IMR-90 (cell line): ENCODE data around the gene FBXO44. TPM values are rescaled to one million over a fixed set of nuclear protein-coding genes. Genes with fewer than 3 reads are reported as not detected.
A peak's percentile ranks its signal among the peaks of the same experiment; 100 is the strongest.

Experiments
- ATAC-seq: fragments of 200-7000 bp; cut with Tn5 transposase; 2 replicates; pipeline ENCODE4 v1.9.1; 2020; ENCODE audit warnings: low read depth, mild to moderate bottlenecking, moderate library complexity
- BruUV-seq: library from RNA; stranded (reverse); fragments of 400-500 nt; replicated peaks from 2 replicates; lab custom pipeline; 2021; lab: Mats Ljungman, UMichigan
- CTCF ChIA-PET: fragments of 300-600 bp; formaldehyde crosslinking; extraction: SDS; loops from one replicate; lab custom pipeline; 2021; ENCODE audit warnings: antibody characterized with exemption; lab: Yijun Ruan, JAX
- POLR2A ChIA-PET: fragments of 300-600 bp; sonication (Branson Sonifier 250); formaldehyde crosslinking; loops from one replicate; lab custom pipeline; 2022; ENCODE audit warnings: antibody characterized with exemption; ENCODE audit not compliant: unreplicated experiment; lab: Charles Lee
- DNase-seq: peaks from one replicate; pipeline ENCODE4 v3.0.0; 2013
- H2AFZ ChIP-seq: replicated peaks from 2 replicates; pipeline ENCODE3; 2013; ENCODE audit warnings: low read length, mild to moderate bottlenecking; ENCODE audit not compliant: poor library complexity
- H2AK5ac ChIP-seq: 2 replicates; pipeline ENCODE4 v1.6.1; 2013; ENCODE audit warnings: low read depth, low read length, inconsistent platforms
- H2AK9ac ChIP-seq: replicated peaks from 2 replicates; pipeline ENCODE3; 2013; ENCODE audit warnings: mild to moderate bottlenecking, low read depth, low read length, moderate library complexity; ENCODE audit not compliant: poor library complexity
- H2BK120ac ChIP-seq: 2 replicates; pipeline ENCODE4 v1.6.1; 2013; ENCODE audit warnings: low read depth, low read length, inconsistent platforms
- H2BK15ac ChIP-seq: 3 replicates; pipeline ENCODE4 v1.6.1; 2013; ENCODE audit warnings: low read depth, low read length, inconsistent platforms
- H2BK20ac ChIP-seq: 2 replicates; pipeline ENCODE4 v1.6.1; 2013; ENCODE audit warnings: low read depth, mild to moderate bottlenecking, inconsistent platforms, low read length, moderate library complexity
- H2BK5ac ChIP-seq: 2 replicates; pipeline ENCODE4 v1.6.1; 2013; ENCODE audit warnings: mild to moderate bottlenecking, low read depth, low read length, inconsistent platforms; ENCODE audit not compliant: poor library complexity, severe bottlenecking
- H3K14ac ChIP-seq: replicated peaks from 2 replicates; pipeline ENCODE4 v1.6.1; 2013; ENCODE audit warnings: low read depth, low read length, inconsistent platforms
- H3K18ac ChIP-seq: 2 replicates; pipeline ENCODE4 v1.6.1; 2013; ENCODE audit warnings: low read depth, low read length, control low read depth
- H3K23ac ChIP-seq: 2 replicates; pipeline ENCODE4 v1.6.1; 2013; ENCODE audit warnings: low read depth, low read length, inconsistent platforms
- H3K27ac ChIP-seq: 2 replicates; pipeline ENCODE4 v1.5.1; 2013; ENCODE audit warnings: mild to moderate bottlenecking, control low read depth, low read length; ENCODE audit not compliant: insufficient read depth
- H3K27me3 ChIP-seq: 2 replicates; pipeline ENCODE4 v1.6.1; 2013; ENCODE audit warnings: low read length; ENCODE audit not compliant: control insufficient read depth, insufficient read depth
- H3K36me3 ChIP-seq: 2 replicates; pipeline ENCODE4 v1.6.1; 2013; ENCODE audit warnings: low read length, mixed read lengths; ENCODE audit not compliant: control insufficient read depth, insufficient read depth
- H3K4ac ChIP-seq: 2 replicates; pipeline ENCODE4 v1.6.1; 2013; ENCODE audit warnings: low read depth, low read length, inconsistent platforms
- H3K4me1 ChIP-seq: 2 replicates; pipeline ENCODE4 v1.6.1; 2013; ENCODE audit warnings: low read length, mixed read lengths; ENCODE audit not compliant: control insufficient read depth, insufficient read depth
- H3K4me2 ChIP-seq: 2 replicates; pipeline ENCODE4 v1.6.1; 2013; ENCODE audit warnings: low read depth, mild to moderate bottlenecking, control low read depth, low read length, moderate library complexity
- H3K4me3 ChIP-seq: 2 replicates; pipeline ENCODE4 v1.5.1; 2013; ENCODE audit warnings: low read depth, mild to moderate bottlenecking, control low read depth, low read length, moderate library complexity; ENCODE audit not compliant: insufficient read depth
- H3K56ac ChIP-seq: 2 replicates; pipeline ENCODE4 v1.6.1; 2013; ENCODE audit warnings: low read length, inconsistent platforms; ENCODE audit not compliant: insufficient read depth; ENCODE audit errors: extremely low read depth
- H3K79me1 ChIP-seq, 2 experiments: 2 replicates each; pipeline ENCODE4 v1.6.1; 2013; ENCODE audit warnings: low read length in 2 of 2, inconsistent platforms in 1 of 2, low read depth in 1 of 2
- H3K9ac ChIP-seq: 2 replicates; pipeline ENCODE4 v1.6.1; 2013; ENCODE audit warnings: low read depth, low read length, control low read depth
- H3K9me1 ChIP-seq: 2 replicates; pipeline ENCODE4 v1.6.1; 2013; ENCODE audit warnings: low read length, inconsistent platforms; ENCODE audit not compliant: insufficient read depth
- H3K9me3 ChIP-seq: 2 replicates; pipeline ENCODE4 v1.6.1; 2013; ENCODE audit warnings: low read length; ENCODE audit not compliant: control insufficient read depth, insufficient read depth
- H4K20me1 ChIP-seq: 2 replicates; pipeline ENCODE4 v1.6.1; 2013; ENCODE audit warnings: low read length, inconsistent platforms; ENCODE audit not compliant: insufficient read depth
- H4K5ac ChIP-seq: 2 replicates; pipeline ENCODE4 v1.6.1; 2013; ENCODE audit warnings: mild to moderate bottlenecking, low read depth, low read length, control low read depth
- H4K8ac ChIP-seq, 2 experiments: 2 replicates each; pipeline ENCODE4 v1.6.1; 2013; ENCODE audit warnings: low read depth in 2 of 2, low read length in 2 of 2, control low read depth in 1 of 2, inconsistent platforms in 1 of 2
- H4K91ac ChIP-seq: 2 replicates; pipeline ENCODE4 v1.6.1; 2013; ENCODE audit warnings: low read depth, low read length, inconsistent platforms; ENCODE audit not compliant: insufficient read depth
- BHLHE40 ChIP-seq: fragments of 150-350 bp; IDR thresholded peaks from 2 replicates; pipeline ENCODE4 v1.6.1; 2016; ENCODE audit warnings: mild to moderate bottlenecking, low read depth, low read length
- CEBPB ChIP-seq: IDR thresholded peaks from 2 replicates; pipeline ENCODE4 v1.6.1; 2012; ENCODE audit warnings: low read depth, low read length, improper control_type of control experiment
- CHD1 ChIP-seq: IDR thresholded peaks from 2 replicates; pipeline ENCODE4 v1.6.1; 2012; ENCODE audit warnings: low read depth, low read length, improper control_type of control experiment
- FOS ChIP-seq: fragments of 150-350 bp; IDR thresholded peaks from 2 replicates; pipeline ENCODE4 v1.6.1; 2016; ENCODE audit warnings: low read depth, low read length
- MAFK ChIP-seq: IDR thresholded peaks from 2 replicates; pipeline ENCODE4 v1.6.1; 2012; ENCODE audit warnings: low read depth, low read length, improper control_type of control experiment
- MAZ ChIP-seq: IDR thresholded peaks from 2 replicates; pipeline ENCODE4 v1.6.1; 2012; ENCODE audit warnings: low read depth, mild to moderate bottlenecking, low read length, improper control_type of control experiment, moderate library complexity, borderline replicate concordance
- MXI1 ChIP-seq: IDR thresholded peaks from 2 replicates; pipeline ENCODE4 v1.6.1; 2012; ENCODE audit warnings: low read depth, mild to moderate bottlenecking, low read length, moderate library complexity, borderline replicate concordance
- NFE2L2 ChIP-seq: fragments of 150-350 bp; IDR thresholded peaks from 2 replicates; pipeline ENCODE4 v1.6.1; 2016; ENCODE audit warnings: low read depth, mild to moderate bottlenecking, low read length
- POLR2A ChIP-seq: IDR thresholded peaks from 2 replicates; pipeline ENCODE4 v1.6.1; 2012; ENCODE audit warnings: mild to moderate bottlenecking, low read depth, low read length
- RAD21 ChIP-seq: IDR thresholded peaks from 2 replicates; pipeline ENCODE4 v1.6.1; 2012; ENCODE audit warnings: low read length, improper control_type of control experiment
- RCOR1 ChIP-seq: IDR thresholded peaks from 2 replicates; pipeline ENCODE4 v1.6.1; 2012; ENCODE audit warnings: mild to moderate bottlenecking, low read length, improper control_type of control experiment; ENCODE audit not compliant: insufficient replicate concordance
- RFX5 ChIP-seq: IDR thresholded peaks from 2 replicates; pipeline ENCODE4 v1.8.0; 2012; ENCODE audit warnings: low read depth, mild to moderate bottlenecking, low read length, moderate library complexity
- SMC3 ChIP-seq: fragments of 150-350 bp; IDR thresholded peaks from 2 replicates; pipeline ENCODE4 v1.6.1; 2016; ENCODE audit warnings: low read depth, mild to moderate bottlenecking, antibody characterized with exemption, low read length, moderate library complexity
- WGBS, 2 experiments: methylation state at CpG; one replicate each; pipeline versions ENCODE4 v1.1.5 to v1.1.7; 2013; ENCODE audit warnings: missing lambda C conversion rate in 2 of 2; ENCODE audit not compliant: insufficient read length in 1 of 2; ENCODE audit errors: extremely low coverage in 2 of 2; 5-methylcytosine and 5-hydroxymethylcytosine counted together
- dilution Hi-C: fragments of 300-500 bp; cut with HindIII; formaldehyde crosslinking; loops from one replicate; pipeline ENCODE4 v1.14.3; 2018; ENCODE audit warnings: low sequenced_read_pairs; ENCODE audit not compliant: unreplicated experiment
- in situ Hi-C: fragments of 300-500 bp; cut with MboI; formaldehyde crosslinking; loops from 3 replicates; pipeline ENCODE4 v1.14.3; 2019; ENCODE audit warnings: low sequenced_read_pairs, inconsistent platforms, mixed read lengths
- intact Hi-C: fragments of 100-400 bp; cut with micrococcal nuclease; formaldehyde crosslinking; loops from 2 replicates; pipeline ENCODE4 v1.10.0; 2022
- polyA plus RNA-seq, 3 experiments: library from polyadenylated mRNA; depleted of rRNA; stranded (reverse); fragments of >200 nt; gene quantifications; 2 replicates each; pipeline ENCODE4 v1.2.3, GENCODE V29; 2012; ENCODE audit warnings: low replicate concordance in 1 of 3
- total RNA-seq: library from RNA; depleted of rRNA; stranded (reverse); fragments of >200 nt; gene quantifications from 2 replicates; pipeline ENCODE4 v1.2.3, GENCODE V29; 2012
- TF ChIP-seq, protein P1 (sequence below): fragments of 150-350 bp; IDR thresholded peaks from 2 replicates; pipeline ENCODE4 v1.6.1; 2016; ENCODE audit warnings: low read depth, mild to moderate bottlenecking, low read length, moderate library complexity, borderline replicate concordance
- TF ChIP-seq, protein P2 (sequence below): conservative IDR thresholded peaks from 2 replicates; pipeline ENCODE4 v1.5.1; 2012; ENCODE audit warnings: mild to moderate bottlenecking, low read depth, low read length, improper control_type of control experiment
- TF ChIP-seq, protein P3 (sequence below): fragments of 150-350 bp; IDR thresholded peaks from 2 replicates; pipeline ENCODE4 v1.6.1; 2017; ENCODE audit warnings: mild to moderate bottlenecking, antibody characterized with exemption, low read length, low read depth

The FBXO44 gene
- total and polyA plus RNA-seq, 2 of the 4 experiments (the other 2 are of a cell fraction): 9.3 to 25.5 TPM

DNA sequence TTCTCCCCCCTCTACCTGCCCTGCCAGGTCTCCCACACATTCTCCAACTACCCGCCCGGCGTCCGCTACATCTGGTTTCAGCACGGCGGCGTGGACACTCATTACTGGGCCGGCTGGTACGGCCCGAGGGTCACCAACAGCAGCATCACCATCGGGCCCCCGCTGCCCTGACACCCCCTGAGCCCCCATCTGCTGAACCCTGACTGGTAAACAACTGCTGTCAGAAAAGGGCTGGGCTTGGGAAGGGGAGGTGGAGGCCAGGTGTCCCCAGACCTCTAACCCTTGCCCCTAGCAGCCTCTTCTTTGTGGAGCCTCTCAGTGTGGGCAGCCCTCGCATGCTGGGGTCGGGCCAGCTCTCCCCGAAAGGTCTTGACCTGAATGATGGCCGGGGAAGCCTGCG is 6.4 kb downstream of the FBXO44 start:
- Histone ChIP-seq H3K36me3 (peaks cover 19% of the 10 kb centered on the region), H3K9ac (no peak overlapping the region), H3K27me3 (no peaks in the 10 kb centered on the region), H3K23ac (no peak overlapping the region), H3K9me1 (no peaks in the 10 kb centered on the region), H3K9me3 (no peaks in the 10 kb centered on the region), H2BK15ac (no peak overlapping the region), H4K20me1 (no peaks in the 10 kb centered on the region), H2AK9ac (peak overlapping the region; percentile 24), H3K4me3 (no peak overlapping the region), H3K56ac (no peak overlapping the region), H4K8ac (no peak overlapping the region), H3K4me1 (no peaks in the 10 kb centered on the region), H2BK20ac (no peak overlapping the region), H2BK120ac (no peak overlapping the region), H3K4ac (no peak overlapping the region), H3K27ac (no peak overlapping the region), H2AK5ac (no peak overlapping the region), H2BK5ac (no peak overlapping the region), H2AFZ (no peak overlapping the region), H3K14ac (no peak overlapping the region), H3K4me2 (no peak overlapping the region), H3K18ac (no peak overlapping the region), H4K91ac (no peak overlapping the region), H3K79me1 (no peaks in the 10 kb centered on the region), H4K5ac (no peak overlapping the region)
- 97% methylated on average over 7 of the region's 17 CpGs; no CpG with 5 or more reads in 1 of the 2 experiments for WGBS, 2 experiments
- POLR2A ChIA-PET: no interaction called here
- no peak for TF ChIP-seq RAD21
- TF ChIP-seq CHD1: no peak
- no peak for TF ChIP-seq CEBPB
- no peak for TF ChIP-seq POLR2A
- TF ChIP-seq, protein P1, sequence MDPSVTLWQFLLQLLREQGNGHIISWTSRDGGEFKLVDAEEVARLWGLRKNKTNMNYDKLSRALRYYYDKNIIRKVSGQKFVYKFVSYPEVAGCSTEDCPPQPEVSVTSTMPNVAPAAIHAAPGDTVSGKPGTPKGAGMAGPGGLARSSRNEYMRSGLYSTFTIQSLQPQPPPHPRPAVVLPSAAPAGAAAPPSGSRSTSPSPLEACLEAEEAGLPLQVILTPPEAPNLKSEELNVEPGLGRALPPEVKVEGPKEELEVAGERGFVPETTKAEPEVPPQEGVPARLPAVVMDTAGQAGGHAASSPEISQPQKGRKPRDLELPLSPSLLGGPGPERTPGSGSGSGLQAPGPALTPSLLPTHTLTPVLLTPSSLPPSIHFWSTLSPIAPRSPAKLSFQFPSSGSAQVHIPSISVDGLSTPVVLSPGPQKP: no peak
- TF ChIP-seq, protein P2, sequence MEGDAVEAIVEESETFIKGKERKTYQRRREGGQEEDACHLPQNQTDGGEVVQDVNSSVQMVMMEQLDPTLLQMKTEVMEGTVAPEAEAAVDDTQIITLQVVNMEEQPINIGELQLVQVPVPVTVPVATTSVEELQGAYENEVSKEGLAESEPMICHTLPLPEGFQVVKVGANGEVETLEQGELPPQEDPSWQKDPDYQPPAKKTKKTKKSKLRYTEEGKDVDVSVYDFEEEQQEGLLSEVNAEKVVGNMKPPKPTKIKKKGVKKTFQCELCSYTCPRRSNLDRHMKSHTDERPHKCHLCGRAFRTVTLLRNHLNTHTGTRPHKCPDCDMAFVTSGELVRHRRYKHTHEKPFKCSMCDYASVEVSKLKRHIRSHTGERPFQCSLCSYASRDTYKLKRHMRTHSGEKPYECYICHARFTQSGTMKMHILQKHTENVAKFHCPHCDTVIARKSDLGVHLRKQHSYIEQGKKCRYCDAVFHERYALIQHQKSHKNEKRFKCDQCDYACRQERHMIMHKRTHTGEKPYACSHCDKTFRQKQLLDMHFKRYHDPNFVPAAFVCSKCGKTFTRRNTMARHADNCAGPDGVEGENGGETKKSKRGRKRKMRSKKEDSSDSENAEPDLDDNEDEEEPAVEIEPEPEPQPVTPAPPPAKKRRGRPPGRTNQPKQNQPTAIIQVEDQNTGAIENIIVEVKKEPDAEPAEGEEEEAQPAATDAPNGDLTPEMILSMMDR: no peak
- TF ChIP-seq RFX5: no peak
- no peak for TF ChIP-seq MAFK
- no peak for TF ChIP-seq FOS
- TF ChIP-seq MAZ: no peak
- TF ChIP-seq, protein P3, sequence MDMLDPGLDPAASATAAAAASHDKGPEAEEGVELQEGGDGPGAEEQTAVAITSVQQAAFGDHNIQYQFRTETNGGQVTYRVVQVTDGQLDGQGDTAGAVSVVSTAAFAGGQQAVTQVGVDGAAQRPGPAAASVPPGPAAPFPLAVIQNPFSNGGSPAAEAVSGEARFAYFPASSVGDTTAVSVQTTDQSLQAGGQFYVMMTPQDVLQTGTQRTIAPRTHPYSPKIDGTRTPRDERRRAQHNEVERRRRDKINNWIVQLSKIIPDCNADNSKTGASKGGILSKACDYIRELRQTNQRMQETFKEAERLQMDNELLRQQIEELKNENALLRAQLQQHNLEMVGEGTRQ: no peak
- TF ChIP-seq NFE2L2: no peak
- no peak for TF ChIP-seq SMC3
- TF ChIP-seq RCOR1: no peak
- TF ChIP-seq MXI1: no peak
- TF ChIP-seq BHLHE40: no peak
- in situ Hi-C loops (no loop called here), intact Hi-C loops (no loop called here), dilution Hi-C loops (no loop called here)
- ATAC-seq (no peak), DNase-seq (no peak)
- CTCF ChIA-PET: no interaction called here
- BruUV-seq: no TSS peak
